NCI-H1048 (cell line): Measurements from ENCODE around the gene APLP2.
"Not testable (repeated sequence)": the region's sequence is repeated elsewhere in the genome, so short reads cannot be mapped to it uniquely, and the experiment has no call there.

ENCODE experiments used
- DNase-seq: peaks from one replicate; lab custom pipeline; 2025; lab: John Stamatoyannopoulos, UW

The APLP2 gene

DNA sequence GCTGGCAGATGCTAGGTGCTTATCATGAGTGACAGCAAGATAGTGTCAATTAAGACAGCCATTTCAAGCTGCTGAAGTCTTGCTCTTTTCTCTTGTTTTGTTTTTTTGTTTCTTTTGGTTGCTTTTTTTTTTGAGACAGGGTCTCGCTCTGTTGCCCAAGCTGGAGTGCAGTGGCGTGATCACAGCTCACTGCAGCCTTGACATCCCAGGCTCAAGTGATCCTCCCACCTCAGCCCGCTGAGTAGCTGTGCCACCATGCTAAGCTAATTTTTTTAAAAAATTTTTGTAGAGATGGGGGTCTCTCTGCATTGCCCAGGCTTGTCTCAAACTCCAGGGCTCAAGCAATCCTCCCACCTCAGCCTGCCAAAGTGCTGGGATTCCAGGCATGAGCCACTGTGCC lies 102.3 kb downstream of the APLP2 start:
- DNase-seq, result not testable (repeated sequence)

- no peak for DNase-seq
Observed at GRCh38 chr11:130174642-130175041, 104.9 kb downstream of the APLP2 start.

DNA sequence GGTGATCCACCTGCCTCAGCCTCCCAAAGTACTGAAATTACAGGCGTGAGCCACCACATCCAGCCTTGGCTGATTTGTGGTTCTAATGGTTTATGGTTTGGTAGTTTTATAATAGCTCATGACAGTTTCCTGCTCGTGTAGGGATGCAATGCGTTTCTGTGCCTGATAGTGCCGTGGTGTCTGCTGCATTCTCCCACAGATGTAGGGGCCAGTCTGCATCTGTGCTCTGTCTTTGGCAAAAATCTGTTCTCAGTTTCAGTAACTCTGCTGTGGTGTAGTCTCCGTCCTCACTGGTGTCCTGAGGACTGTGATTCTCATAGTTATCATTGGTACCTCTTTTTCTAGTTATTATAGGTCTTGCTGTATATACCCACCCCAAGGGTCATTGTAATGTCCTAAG lies 106.2 kb downstream of the APLP2 start:
- DNase-seq, result no peak

DNA sequence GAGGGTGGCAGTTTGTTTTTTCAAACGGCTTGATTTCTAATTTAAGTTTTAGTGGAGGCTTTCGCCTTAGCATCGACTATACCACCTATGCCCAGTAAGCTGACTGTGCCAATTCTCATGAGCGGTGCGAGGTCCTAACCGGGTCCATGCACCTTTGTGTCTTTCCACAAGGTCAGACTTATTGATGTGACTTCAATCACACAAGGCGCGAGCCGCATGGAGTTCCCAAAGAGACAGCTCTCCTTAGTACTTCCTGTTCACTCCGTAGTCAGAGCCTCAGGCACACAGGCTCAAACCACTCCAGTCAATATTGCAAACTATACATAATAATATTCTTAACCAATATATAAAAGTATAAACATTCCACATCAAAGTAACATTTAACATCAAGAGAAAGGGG lies 108.1 kb downstream of the APLP2 start:
- no peak for DNase-seq

DNA sequence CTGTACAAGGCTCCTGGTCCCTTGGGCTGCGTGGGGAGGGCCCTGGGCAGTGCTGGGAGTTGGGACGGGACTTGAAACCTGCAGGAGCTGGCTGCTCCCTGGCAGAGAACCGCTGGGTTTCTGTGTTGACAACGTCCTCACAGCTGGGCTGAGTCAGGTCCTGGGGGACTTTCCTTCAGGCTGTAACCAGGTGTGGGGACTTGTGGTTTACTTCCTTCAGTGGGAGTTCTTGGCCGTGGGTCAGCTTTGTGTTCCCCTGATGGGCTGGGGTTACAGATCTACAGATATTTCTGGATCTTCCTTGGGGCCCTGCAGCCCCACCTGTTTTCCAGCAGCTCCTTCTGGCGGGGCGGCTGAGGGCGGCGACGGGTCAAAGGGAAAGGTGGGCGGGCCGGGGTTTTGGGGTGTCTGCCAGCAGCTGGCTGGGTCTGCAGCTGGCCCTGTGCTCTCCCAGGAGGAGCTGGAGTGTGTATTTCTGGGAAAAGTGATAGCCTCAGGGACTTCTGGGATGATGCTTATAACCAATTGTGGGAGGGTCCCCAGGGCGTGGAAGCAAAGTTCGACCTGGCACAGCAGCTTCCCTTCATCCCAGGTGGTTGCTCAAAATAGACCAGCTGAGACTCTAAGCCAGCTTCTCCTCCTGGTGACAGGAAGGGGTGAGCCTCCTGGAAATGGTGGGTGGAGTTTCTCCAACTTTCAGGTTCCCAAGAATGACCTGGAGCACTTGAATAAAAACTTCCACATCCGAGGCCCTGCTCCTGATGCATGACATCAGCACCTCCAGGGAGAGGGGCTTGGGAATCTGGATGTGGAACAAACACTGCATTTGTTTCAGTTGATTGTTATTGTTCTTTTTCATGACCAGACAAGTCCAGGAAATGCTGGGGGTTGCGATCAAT lies 109.0 kb downstream of the APLP2 start:
- DNase-seq, result no peak

DNA sequence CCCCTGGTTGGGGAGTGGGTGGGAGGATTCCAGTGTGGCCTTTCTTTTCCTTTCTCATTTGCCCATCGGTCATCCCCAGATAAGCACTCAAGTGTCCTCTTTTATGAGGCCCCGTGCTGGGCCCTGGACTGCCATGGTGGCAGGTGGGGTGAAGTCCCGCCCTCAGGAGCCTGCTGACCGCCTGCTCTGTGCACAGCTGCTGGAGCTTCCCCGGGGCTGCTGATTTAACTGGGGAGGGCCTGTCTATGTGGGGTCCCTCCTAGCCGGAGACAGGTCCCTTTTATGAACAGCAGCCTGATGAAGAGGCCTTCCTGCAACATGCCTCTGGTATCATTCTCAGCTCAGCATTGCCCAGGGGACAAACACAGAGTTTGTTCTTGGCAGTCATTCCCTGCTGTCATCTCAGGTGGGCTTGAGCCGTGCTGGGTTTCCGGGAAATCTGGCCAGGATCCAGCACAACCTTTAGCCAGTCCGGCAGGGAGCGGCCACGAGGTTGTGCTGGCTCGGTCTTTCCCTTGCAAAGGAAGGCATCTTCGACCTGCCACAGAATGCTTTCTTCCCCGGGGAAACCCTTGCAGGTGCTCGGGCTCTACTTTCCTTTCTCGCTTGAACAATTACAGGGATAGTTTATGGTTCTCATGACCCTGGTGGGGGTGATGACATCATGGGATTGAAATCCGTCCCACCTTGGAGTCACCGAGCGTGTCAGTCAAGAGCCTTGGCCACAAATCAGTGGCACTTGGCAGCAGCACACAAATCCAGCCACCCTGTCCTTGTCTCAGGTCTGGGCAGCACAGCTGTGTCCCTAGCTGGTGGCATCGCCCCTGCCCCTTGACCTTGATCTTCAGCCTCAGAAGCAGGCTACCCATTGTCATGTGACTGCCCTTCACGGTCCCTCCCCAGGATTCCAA lies 110.0 kb downstream of the APLP2 start:
- DNase-seq, result no peak

DNA sequence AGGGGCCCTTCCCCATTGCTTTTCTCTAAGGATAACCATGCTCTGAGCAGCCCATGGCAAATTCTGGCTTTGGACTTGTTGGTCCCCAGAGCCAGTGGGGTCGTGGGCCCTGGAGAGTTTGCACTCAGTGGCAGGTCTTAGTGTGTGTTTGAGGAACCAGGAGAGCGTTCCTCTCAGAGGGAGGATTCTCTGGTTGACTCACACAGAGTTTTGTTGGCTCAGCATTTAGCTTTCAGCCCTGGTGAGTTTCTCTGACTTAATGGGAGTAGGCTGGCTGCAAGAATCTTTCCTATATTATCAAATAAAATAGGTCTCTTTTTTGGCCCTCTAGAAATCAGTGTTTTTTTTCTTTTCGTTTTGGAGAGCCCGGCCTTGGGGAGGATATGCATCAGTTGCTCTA lies 110.8 kb downstream of the APLP2 start:
- DNase-seq, result no peak

DNA sequence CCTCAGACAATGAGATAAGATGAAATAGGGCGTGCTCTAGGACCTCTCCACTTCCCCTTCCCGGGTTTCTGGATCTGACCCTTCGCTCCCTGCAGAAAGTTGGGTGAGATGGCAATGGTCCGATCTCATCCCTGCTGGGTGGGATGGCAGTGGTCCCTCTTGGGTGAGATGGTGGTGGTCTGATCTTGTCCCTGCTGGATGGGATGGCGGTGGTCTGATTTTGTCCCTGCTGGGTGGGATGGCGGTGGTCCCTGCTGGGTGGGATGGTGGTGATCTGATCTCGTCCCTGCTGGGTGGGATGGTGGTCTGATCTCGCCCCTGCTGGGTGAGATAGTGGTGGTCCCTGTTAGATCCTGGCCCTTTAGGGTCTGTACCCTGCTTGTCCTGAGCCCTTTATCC lies 111.2 kb downstream of the APLP2 start:
- DNase-seq, result no peak

- no peak for DNase-seq
Observed at GRCh38 chr11:130181295-130182272, 111.9 kb downstream of the APLP2 start.

DNA sequence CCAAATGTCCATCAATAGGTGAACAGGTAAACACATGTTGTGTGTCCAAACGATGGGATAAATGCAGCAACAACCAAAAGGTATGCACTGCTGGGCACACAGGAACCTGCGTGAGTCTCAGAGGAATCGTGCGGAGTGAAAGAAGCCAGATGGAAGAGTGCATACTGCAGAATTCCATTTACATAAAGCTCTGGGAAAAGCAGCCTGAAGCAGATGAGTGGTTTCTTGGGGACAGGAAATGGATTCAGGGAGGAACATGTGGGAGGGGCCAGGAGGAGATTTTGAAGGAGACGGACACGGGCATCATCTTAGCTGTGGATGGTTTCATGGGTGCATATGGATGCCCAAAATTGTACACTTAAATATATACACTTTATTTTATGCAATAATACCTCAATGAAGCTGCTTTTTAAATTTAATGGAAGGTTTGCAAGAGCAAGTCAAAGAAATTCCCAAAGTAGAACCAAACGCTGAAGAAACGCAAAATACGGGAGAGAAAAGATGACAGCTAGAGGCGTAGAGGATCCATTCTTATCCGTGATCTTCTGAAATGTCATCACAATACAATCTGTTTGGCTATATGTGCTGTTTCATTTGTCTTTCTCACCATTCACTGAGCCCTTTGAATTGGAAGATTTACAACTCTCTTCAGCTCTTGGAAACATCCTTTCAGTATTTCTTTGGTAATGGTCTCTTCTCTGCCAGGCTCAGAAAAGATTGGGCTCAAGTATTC lies 114.3 kb downstream of the APLP2 start:
- no peak for DNase-seq

DNA sequence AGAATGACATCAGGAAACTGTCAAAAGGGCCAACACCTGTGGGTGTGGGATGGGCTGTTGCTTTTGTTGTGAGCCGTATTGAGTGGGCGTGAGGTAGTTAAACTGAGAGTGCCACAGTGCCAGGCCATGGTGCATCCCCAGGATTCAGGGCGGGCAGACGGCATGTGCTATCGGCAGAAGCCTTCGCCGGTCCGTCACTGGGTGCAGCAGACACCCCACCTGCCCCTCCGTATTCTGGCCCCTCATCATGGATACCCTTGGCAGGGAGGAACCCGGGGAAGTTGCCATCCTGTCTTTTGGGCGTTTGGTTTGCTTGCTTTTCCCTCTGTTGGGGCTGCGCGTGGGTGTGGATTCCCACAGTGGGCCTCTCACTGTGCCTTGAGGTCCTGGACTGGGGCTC lies 117.4 kb downstream of the APLP2 start:
- DNase-seq, result no peak

GRCh38 chr11:130188047-130188446 lies 118.4 kb downstream of the APLP2 start:
- DNase-seq, result no peak

DNA sequence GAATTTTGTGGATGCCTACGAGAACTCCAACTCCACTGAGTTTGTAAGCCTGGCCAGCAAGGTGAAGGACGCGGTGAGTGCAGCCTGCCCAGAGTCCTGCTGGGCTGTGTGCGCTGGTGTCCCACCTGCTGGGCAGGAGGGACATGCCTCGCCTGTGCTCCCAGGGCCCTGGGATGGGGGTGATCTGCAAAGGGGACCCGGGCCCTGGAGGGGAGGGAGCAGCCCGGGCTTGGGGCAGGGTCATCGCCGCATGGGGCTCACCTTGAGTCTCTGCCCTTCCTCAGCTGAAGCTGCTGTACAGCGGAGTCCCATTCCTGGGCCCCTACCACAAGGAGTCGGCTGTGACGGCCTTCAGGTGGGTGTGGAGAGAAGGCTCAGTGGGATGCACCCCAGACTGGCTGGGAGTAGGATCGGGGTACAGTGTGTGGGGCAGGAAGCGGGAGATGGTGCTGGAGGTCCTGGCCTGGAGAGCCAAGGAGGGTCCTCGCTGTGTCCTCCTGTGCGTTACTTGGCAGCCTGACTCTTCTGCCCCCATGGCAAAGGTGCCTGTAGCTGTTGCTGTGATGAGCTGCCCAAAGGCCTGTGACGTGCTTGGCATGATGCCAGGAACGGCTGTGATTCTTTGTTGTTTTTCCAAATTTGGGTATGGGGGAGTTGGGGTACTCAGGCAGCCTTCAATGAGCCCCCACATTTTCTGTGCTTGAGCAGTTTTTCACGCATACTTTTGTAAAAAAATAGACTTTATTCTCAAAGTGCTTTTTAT lies 119.1 kb downstream of the APLP2 start:
- no peak for DNase-seq

GRCh38 chr11:130189492-130190210 lies 120.0 kb downstream of the APLP2 start:
- DNase-seq, result no peak

DNA sequence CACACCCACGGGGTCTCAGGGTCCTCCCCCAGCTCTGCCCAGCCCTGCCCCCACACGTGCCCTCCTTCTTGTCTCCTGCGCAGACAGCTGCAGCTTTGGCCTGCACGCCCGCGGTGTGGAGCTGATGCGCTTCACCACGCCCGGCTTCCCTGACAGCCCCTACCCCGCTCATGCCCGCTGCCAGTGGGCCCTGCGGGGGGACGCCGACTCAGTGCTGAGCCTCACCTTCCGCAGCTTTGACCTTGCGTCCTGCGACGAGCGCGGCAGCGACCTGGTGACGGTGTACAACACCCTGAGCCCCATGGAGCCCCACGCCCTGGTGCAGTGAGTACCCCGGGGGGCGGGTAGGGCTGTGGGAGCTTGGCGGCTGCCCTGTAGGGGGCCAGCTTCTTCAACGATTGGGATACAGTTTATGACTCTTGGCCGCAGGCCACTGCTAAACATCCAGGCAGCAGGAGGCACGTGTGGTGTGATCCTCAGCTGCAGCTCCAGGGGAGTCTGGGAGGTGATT lies 120.7 kb downstream of the APLP2 start:
- no peak for DNase-seq

DNA sequence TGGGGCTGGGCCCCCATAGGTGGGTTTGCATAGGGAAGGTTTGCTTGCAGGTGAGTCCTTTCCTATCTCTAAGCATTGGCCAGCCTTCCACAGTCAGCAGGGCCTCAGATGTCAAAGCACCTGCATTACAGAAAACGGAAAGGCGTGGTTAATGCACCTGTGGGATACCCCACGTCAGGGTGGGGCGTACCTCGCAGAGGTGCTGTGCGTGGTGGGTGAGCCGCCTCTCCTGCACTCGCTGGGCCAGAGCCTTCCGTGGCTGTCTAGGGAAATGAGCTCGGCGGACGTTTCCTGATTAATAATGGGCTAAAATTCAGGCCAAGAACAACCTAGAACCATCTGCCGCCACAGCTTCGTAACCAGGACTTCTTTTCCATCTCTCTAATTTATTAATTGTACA lies 122.2 kb downstream of the APLP2 start:
- no peak for DNase-seq

- no peak for DNase-seq
Observed at GRCh38 chr11:130192845-130193267, 123.2 kb downstream of the APLP2 start.

DNA sequence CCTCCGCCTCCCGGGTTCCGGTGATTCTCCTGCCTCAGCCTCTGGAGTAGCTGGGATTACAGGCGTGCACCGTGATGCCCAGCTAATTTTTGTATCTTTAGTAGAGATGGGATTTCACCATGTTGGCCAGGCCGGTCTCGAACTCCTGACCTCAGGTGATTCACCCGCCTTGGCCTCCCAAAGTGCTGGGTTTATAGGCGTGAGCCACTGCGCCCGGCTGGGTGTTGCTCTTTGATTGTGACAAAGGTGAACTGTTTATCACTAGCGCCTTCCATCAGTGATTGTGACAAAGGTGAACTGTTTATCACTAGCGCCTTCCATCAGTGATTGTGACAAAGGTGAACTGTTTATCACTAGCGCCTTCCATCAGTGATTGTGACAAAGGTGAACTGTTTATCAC lies 123.9 kb downstream of the APLP2 start:
- not testable (repeated sequence) for DNase-seq
